NCI-H2081 treated with DMSO at 0.1 percent for 48 hours (cell line): Measurements from ENCODE around the gene C1R.

ENCODE experiments used
- DNase-seq: peaks from one replicate; lab custom pipeline; 2025; lab: John Stamatoyannopoulos, UW

Gene C1R

GRCh38 chr12:7099290-7099996, 7.2 kb upstream of the C1R start:
- DNase-seq, result peak; percentile 88

DNA sequence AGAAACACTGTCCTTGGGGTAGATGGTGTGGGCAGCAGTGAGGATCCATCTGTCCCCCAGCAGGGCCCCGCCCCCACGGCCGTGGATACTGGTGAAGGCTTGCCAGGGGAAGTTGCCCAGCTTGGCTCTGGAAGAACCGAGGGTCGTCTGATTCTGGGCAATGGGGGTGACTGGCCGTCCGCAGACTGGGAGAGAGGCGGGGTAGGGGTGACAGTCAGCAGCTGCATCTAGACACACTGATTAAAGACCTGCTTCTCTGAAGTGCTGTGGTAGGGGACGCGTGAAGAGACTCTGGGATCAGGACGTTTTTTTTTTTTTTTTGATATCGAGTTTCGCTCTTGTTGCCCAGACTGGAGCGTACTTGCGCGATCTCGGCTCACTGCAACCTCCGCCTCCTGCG, 4.7 kb upstream of the C1R start:
- DNase-seq, result no peak

DNA sequence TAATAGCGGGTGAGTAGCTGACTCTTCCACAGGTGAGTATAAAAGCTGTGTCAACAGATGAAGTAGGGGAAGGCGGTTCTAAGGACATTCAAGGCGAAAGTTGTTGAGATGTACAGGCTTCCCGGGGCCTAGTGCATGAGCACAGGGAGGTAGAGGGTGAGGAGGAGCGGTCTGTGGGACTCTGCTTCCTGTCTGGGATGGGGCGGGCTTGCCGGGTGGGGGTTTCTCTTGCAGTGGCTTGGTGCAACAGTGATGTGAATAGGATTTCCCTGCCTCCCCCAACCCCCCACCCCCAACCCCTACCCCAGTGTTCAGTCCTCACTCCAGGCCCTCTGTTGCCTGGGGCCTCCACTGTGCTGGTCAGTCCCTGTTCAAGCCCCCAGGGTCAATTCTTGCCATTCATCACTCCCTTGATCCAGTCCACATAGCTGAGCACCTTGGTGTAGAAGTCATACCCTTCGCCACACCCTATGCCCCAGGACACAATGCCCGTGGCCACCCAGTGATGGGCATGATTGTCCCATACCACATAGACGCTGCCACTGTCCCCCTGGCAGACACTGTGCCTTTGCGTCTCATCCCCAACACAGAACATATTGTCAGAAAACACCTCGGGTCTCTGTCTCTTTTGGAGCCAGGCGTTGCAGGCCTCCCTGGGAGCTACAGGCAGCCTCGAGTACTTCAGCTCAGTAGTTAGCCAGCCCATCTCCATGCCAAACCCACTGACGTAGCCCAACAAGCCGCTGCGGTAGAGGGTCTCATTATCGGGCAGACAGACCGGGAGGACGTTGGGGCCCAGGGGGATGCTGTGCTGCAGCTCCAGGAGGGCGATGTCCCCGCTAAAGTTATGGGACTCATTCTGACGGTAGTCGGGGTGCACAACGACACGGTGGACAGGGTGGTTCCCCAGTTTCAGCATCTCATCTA, 4.0 kb upstream of the C1R start:
- no peak for DNase-seq

DNA sequence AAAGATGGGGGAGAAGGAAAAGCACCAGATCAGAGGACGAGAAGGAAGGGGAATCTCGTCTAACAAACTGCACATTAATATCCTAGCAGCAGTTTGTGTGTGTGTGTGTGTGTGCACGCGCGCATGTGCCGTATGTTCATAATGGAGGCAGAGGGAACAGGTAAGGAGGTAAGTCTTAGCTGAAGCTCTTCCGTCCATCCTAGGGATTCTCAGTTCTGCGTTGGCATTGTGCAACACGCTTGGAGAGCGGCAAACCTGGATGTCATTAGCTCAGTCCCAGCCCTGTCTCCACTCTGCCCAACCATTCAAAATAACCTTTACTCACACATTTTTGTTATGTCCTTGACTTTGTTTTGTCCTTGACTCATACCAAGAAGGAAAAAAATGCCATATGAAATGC, 1.6 kb upstream of the C1R start:
- no peak for DNase-seq

GRCh38 chr12:7093486-7093885, 1.2 kb upstream of the C1R start:
- no peak for DNase-seq

DNA sequence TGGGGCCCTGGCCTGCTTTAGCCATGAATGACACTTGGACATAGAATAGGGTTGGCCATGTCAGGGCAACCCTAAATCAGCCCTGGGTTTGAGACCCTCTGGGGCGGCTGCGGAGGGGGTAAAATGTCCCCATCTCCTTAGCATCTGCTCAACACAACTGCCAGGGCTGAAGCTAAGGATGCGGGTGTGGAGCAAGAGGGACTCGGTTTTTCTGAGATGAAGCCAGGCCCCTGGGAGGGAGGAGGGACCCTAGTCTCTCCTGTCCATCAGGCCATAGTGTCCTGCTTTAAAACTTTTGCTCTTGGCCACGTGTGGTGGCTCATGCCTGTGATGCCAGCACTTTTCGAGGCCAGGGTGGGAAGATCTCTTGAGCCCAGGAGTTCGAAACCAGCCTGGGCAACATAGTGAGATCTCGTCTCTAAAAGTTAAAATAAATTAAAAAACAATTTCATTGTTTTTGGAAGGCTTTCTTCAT, 778 bp upstream of the C1R start:
- DNase-seq, result no peak

DNA sequence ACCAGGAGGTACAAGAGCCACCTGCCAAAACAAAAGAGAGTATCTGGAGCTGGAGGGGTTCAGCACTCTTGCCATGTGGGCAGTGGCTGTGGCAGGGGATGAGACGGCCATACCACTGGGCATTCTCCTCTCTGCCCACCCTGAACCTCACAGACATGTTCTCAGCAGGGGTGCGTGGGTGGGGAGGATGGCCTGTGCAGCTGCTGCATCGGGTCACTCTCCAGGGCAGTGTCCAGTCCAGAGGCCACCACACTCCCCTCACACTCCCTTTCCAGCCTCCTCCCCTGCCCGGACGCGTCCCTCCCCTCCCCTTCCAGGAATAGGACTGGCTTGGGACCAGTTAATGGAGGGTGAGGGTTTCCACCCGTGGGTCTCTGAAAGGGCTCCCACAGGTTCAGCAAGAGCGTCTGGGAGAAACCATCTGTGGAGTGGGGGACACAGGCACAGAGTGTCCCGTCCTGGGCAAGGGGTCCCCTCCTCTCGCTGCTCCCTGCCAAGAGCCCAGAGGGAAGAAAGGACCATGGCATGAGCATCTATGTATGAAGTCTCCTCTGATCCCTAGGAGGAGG, 501 bp downstream of the C1R start:
- no peak for DNase-seq

- DNase-seq, result no peak
These were observed 1.1 kb downstream of the C1R start for GRCh38 chr12:7091171-7091570.

DNA sequence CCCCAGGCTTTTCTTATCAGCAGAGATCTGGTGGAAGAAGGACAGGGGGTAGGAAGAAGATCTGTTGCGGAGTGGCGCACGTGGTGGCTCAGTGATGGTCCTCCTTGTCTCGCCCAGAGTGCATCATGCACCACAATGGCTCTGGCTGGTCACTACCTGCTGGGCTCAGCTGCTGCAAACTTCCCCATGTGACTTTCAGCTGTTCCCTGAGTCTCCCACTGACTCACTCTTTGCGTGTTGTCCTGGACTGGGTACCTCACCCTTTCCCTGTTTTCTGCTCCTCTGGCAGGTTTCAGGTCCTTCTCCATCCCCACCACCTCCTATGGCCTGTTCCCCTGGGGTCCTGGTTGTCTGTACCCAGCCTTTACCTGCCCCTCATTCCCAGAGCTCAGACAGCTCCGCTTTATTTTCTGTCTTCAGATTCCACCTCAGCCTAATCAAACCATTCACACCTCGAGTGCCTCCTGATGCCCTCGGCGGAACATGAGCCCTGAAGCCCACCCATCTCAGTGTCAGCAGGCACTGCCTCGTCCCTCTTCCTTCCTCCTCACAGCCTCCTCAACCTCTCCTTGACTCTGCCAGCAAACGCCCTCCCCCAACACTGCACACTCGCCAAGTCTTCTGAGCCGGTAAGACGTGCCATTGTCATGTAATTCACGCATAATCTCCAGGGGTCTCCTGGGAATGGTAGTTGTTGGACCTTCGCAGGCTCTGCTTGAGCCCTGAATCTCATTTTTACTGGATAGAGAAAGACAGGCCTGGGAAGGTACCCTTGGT, 1.8 kb downstream of the C1R start:
- DNase-seq, result no peak

GRCh38 chr12:7089196-7089871, 2.9 kb downstream of the C1R start:
- no peak for DNase-seq

DNA sequence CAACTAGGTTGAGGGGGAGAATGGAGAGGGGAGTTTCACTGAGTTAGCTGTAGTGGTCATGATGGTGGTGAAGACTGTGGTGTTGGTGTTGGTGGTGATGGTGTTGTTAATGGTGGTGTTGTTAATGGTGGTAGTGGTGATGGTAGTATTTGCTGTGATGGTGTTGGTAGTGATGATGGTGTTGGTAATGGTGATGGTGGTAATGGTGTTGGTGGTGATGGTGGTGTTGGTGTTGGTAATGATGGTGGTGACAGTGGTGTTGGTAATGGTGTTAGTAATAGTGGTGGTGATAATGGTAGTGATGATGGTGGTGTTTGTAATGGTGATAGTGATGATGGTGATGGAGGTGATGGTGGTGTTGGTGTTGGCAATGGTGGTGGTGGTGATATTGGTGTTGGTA, 9.1 kb downstream of the C1R start:
- no peak for DNase-seq

DNA sequence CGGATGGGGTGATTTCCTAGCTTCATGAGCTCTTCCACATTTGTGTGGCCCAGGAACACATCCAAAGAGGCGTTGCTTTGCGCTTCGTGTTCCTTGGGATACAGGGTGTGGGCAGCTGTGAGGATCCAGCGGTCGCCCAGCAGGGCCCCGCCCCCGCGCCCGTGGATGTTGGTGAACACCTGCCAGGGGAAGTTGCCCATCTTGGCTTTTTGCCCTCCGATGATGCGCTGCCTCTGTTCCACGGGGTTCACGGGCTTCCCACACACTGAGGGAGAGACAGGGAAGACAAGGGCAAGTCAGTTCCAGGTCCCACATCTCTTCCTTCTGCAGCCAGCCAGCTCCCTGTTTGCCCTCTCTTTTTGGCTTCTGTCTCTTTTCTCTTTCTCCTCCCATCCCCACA, 11.2 kb downstream of the C1R start:
- DNase-seq, result no peak

DNA sequence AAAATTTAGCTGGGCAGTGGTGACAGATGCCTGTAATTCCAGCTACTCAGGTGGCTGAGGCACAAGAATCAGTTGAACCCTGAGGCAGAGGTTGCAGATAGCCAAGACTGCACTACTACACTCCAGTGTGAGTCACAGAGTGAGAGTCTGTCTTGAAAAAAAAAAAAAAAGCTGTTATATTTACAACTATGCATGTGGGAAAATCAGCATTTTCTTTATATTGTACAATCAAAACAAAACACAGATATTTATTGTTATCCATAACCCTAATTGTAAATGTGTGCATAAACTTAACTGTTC, 12.5 kb downstream of the C1R start:
- DNase-seq, result no peak

DNA sequence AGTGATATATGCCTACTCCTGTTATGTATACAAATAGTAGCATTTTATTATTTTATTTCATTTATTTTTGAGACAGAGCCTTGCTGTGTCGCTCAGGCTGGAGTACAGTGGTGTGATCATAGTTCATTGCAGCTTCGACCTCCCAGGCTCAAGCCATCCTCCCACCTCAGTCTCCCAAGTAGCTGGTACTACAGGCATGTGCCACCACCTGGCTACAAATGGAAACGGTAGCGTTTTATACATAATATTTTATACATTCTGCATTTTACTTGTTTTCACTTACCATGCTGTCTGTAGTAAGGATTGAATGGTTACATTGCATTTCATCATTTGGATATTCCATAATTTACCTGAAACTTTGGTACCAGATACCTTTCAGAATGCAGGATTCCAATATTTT, 14.1 kb downstream of the C1R start:
- DNase-seq, result no peak

GRCh38 chr12:7076493-7076892, 15.8 kb downstream of the C1R start:
- no peak for DNase-seq

- no peak for DNase-seq
These were observed 16.3 kb downstream of the C1R start for GRCh38 chr12:7075939-7076338.

DNA sequence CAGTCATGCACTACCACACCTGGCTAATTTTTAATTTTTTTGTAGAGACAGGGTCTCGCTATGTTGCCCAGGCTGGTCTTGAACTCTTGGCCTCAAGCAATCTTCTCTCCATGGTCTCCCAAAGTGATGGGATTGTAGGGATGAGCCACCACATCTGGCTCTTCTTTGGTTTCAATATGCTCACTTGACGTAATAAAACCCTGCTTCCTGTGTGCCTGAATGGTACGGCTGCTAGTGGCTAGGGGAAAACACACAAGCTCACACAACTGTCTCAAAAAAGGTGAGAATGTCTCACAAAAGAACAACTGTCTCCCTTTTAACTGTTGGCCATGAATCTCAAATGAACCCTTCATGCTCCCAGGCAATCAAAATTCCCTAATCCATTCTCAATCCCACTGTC, 16.7 kb downstream of the C1R start:
- no peak for DNase-seq

DNA sequence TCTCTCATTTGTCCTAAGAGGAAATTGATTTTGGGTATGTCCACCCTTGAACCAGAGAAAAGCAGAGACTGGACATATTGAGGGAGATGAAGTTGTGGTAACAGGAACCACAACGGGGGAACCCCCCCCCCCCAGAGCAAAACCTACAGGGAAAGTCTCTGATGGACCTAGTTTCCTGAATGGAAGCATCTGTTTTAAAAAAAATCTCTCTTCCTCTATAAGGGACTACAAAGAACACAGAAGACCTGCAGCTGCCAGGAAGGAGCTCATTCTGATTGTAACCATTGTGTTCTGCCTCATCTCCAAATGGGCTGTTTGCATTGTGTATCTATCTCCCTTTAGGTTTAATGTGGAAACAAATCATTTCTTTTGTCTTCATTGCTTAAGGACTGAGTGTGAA, 18.3 kb downstream of the C1R start:
- no peak for DNase-seq

- DNase-seq, result no peak
These were observed 19.7 kb downstream of the C1R start for GRCh38 chr12:7072554-7072953.

DNA sequence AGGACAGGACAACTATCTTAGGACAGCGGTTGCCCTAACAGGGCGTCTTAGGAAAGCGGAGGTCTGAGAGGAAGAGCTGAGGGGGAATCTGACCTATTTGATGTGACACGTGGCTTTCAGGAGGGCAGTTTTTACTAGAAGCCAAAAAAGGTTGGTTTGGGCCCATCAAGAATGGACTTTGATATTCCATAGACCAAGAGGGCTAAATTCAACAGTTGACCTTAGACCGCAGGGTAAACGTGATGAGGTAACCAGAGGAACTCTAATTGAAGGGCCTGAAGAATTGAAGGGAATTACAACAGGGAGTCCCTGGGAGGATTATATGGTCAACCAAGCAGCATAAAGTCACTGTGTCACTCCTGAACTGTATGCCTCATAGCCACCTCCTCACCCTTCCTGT, 20.2 kb downstream of the C1R start:
- DNase-seq, result no peak

- DNase-seq, result no peak
These were observed 22.9 kb downstream of the C1R start for GRCh38 chr12:7069386-7069785.

DNA sequence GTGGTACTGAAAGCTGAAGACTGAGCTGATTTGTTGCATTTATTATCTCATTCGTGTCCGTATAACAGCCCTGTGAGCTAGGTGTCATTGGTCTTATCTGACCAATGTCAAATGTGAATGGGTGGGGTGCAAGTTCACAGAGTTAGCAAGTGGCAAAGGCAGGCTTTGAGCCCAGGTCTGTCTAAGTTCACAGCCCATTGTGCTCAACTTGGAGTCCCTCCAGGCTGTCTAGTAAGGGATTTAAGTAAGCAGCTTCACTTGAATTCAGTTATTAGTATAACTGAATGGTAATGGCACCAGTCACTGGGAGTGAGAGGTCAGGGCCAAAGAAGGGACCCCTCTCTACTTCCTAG, 23.3 kb downstream of the C1R start:
- DNase-seq, result no peak
